Smooth muscle cell (in vitro differentiated cells): ENCODE measurements around the gene TYMS. TPM values are rescaled to one million over a fixed set of nuclear protein-coding genes. Genes with fewer than 3 reads are reported as not detected.

Source experiments
- DNase-seq: peaks from one replicate; lab custom pipeline; 2025; ENCODE audit not compliant: unreplicated experiment; lab: John Stamatoyannopoulos, UW
- H2AFZ ChIP-seq: fragments of 200-600 bp; sonication (generic); 2 replicates; pipeline ENCODE4 v1.6.0; 2016; ENCODE audit warnings: antibody characterized with exemption, low read depth, mild to moderate bottlenecking
- H3F3A ChIP-seq: fragments of 200-600 bp; sonication (generic); 2 replicates; pipeline ENCODE4 v1.6.0; 2017; ENCODE audit warnings: antibody characterized with exemption, low read depth
- H3K27ac ChIP-seq: fragments of 200-600 bp; sonication (generic); 2 replicates; pipeline ENCODE4 v1.5.1; 2016; ENCODE audit warnings: low read depth, mild to moderate bottlenecking
- H3K27me3 ChIP-seq: fragments of 200-600 bp; sonication (generic); 2 replicates; pipeline ENCODE4 v1.6.1; 2016; ENCODE audit warnings: low read depth, mild to moderate bottlenecking
- H3K36me3 ChIP-seq: fragments of 200-600 bp; sonication (generic); 2 replicates; pipeline ENCODE4 v1.5.1; 2016; ENCODE audit warnings: low read depth
- H3K4me1 ChIP-seq: fragments of 200-600 bp; sonication (generic); 2 replicates; pipeline ENCODE4 v1.5.1; 2016; ENCODE audit warnings: low read depth
- H3K4me2 ChIP-seq: fragments of 200-600 bp; sonication (generic); 2 replicates; pipeline ENCODE4 v1.6.0; 2016; ENCODE audit warnings: mild to moderate bottlenecking
- H3K4me3 ChIP-seq: fragments of 200-600 bp; sonication (generic); 2 replicates; pipeline ENCODE4 v1.5.1; 2016; ENCODE audit warnings: mild to moderate bottlenecking
- H3K79me2 ChIP-seq: fragments of 200-600 bp; sonication (generic); 2 replicates; pipeline ENCODE4 v1.6.0; 2016; ENCODE audit warnings: low read depth, mild to moderate bottlenecking
- H3K9ac ChIP-seq: fragments of 200-600 bp; sonication (generic); 2 replicates; pipeline ENCODE4 v1.6.0; 2016; ENCODE audit warnings: low read depth
- H3K9me3 ChIP-seq: fragments of 200-600 bp; sonication (generic); replicated peaks from 2 replicates; pipeline ENCODE4 v1.5.1; 2016; ENCODE audit warnings: low read depth
- H4K20me1 ChIP-seq: fragments of 200-600 bp; sonication (generic); 2 replicates; pipeline ENCODE4 v1.6.0; 2016; ENCODE audit warnings: low read depth
- CTCF ChIP-seq: fragments of 200-600 bp; sonication (generic); IDR thresholded peaks from 2 replicates; pipeline ENCODE4 v1.5.1; 2017; ENCODE audit warnings: borderline replicate concordance, mild to moderate bottlenecking, antibody characterized with exemption; ENCODE audit not compliant: insufficient read depth, poor library complexity, severe bottlenecking
- WGBS: methylation state at CpG from one replicate; pipeline ENCODE4 v1.1.7; 2016; ENCODE audit warnings: low lambda C conversion rate; 5-methylcytosine and 5-hydroxymethylcytosine counted together
- polyA plus RNA-seq: library from polyadenylated mRNA; unstranded; fragments of >200 nt; fragmentation: Nextera tagmentation; extraction: Ambion mirVana; gene quantifications from 2 replicates; pipeline ENCODE4 v1.2.1, GENCODE V29; 2016
- total RNA-seq: library from RNA; depleted of rRNA; stranded (reverse); fragments of >200 nt; gene quantifications from 2 replicates; pipeline ENCODE4 v1.2.3, GENCODE V29; 2014

The TYMS gene
- total and polyA plus RNA-seq, 2 experiments from 2014 or later = 29.1 to 85.3 TPM

- DNase-seq = peak; percentile 21
- Histone ChIP-seq H3K27me3 (no peaks in the 10 kb centered on the region), H4K20me1 (no peaks in the 10 kb centered on the region), H3K36me3 (no peaks in the 10 kb centered on the region), H3K4me3 (peak overlapping the region; percentile 79), H3K79me2 (peaks cover 8% of the 10 kb centered on the region), H3F3A (peaks cover 10% of the 10 kb centered on the region), H3K9ac (peak overlapping the region; percentile 51), H3K4me2 (peak overlapping the region; percentile 90), H3K9me3 (no peaks in the 10 kb centered on the region), H3K27ac (peak overlapping the region; percentile 54), H3K4me1 (peaks cover 8% of the 10 kb centered on the region), H2AFZ (peak overlapping the region; percentile 61)
- no peak for TF ChIP-seq CTCF
- under 1% methylated on average over 32 of the region's 42 CpGs for WGBS
Measured at GRCh38 chr18:711657-712400, 54.4 kb downstream of the TYMS start.

- H3K9me3 ChIP-seq = no peaks in the 10 kb centered on the region
- peak; percentile 61 for DNase-seq
- H3F3A ChIP-seq = peaks cover 10% of the 10 kb centered on the region
- H2AFZ ChIP-seq = peak within 1 kb of the TSS; percentile 61
- peak within 1 kb of the TSS; percentile 51 for H3K9ac ChIP-seq
- peak within 1 kb of the TSS; percentile 90 for H3K4me2 ChIP-seq
- H3K27ac ChIP-seq = peak within 1 kb of the TSS; percentile 54
- 8% methylated on average over 85 of the region's 91 CpGs for WGBS
- H3K79me2 ChIP-seq = peaks cover 8% of the 10 kb centered on the region
- H3K4me3 ChIP-seq = peak within 1 kb of the TSS; percentile 79
- peak; percentile 71 for TF ChIP-seq CTCF
- H4K20me1 ChIP-seq = no peaks in the 10 kb centered on the region
- no peaks in the 10 kb centered on the region for H3K27me3 ChIP-seq
- no peaks in the 10 kb centered on the region for H3K36me3 ChIP-seq
- peaks cover 4% of the 10 kb centered on the region for H3K4me1 ChIP-seq
Measured at GRCh38 chr18:712401-713134, 55.1 kb downstream of the TYMS start, which contains the start of gene ENOSF1. ENOSF1 (minus strand) TSS chr18:712630; CDS start chr18:712587, 43 bp downstream.

GRCh38 chr18:713135-713490 lies 55.7 kb downstream of the TYMS start:
- Histone ChIP-seq H3K4me1 (peaks cover 4% of the 10 kb centered on the region), H4K20me1 (no peaks in the 10 kb centered on the region), H3F3A (peaks cover 10% of the 10 kb centered on the region), H2AFZ (peak overlapping the region; percentile 61), H3K4me3 (peak overlapping the region; percentile 79), H3K27ac (no peak overlapping the region), H3K79me2 (peaks cover 8% of the 10 kb centered on the region), H3K36me3 (no peaks in the 10 kb centered on the region), H3K4me2 (peak overlapping the region; percentile 90), H3K9ac (no peak overlapping the region), H3K27me3 (no peaks in the 10 kb centered on the region), H3K9me3 (no peaks in the 10 kb centered on the region)
- no peak for DNase-seq
- TF ChIP-seq CTCF = no peak
- 93% methylated on average over 23 of the region's 23 CpGs for WGBS
